Measurements from ENCODE around the gene SEMA6B. TPM values are rescaled to one million over a fixed set of nuclear protein-coding genes. Genes with fewer than 3 reads are reported as not detected.
"Not testable (repeated sequence)": the region's sequence is repeated elsewhere in the genome, so short reads cannot be mapped to it uniquely, and the experiment has no call there.

Gene SEMA6B
- total RNA-seq, 1 donor = under 0.01 TPM

DNA sequence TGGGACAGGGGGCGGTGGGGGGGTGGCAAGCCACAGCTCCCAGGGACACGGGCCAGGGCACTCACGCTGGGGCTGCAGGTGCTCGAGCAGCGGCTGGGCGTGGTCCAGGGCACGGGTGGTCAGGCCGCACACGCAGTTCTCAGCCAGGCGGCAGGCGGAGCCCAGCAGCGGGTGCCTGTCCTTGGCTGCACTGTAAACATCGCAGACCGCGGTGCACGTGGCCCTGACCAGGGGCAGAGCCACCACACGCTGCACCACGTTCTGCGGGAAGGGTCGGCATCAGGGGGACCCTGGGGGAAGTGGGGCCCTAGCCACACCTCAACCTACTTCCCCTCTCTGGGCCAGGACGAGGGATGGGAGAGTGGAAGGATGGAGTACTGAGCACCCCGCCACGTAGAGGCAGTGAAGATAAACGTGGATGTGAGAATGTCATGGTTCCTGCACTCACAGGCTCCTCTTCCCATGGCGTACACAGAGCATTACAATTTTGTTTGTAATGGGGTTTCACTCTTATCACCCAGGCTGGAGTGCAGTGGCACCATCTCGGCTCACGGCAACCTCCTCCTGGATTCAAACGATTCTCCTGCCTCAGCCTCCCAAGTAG lies 27.8 kb downstream of the SEMA6B start:
- TF ChIP-seq, protein P1, sequence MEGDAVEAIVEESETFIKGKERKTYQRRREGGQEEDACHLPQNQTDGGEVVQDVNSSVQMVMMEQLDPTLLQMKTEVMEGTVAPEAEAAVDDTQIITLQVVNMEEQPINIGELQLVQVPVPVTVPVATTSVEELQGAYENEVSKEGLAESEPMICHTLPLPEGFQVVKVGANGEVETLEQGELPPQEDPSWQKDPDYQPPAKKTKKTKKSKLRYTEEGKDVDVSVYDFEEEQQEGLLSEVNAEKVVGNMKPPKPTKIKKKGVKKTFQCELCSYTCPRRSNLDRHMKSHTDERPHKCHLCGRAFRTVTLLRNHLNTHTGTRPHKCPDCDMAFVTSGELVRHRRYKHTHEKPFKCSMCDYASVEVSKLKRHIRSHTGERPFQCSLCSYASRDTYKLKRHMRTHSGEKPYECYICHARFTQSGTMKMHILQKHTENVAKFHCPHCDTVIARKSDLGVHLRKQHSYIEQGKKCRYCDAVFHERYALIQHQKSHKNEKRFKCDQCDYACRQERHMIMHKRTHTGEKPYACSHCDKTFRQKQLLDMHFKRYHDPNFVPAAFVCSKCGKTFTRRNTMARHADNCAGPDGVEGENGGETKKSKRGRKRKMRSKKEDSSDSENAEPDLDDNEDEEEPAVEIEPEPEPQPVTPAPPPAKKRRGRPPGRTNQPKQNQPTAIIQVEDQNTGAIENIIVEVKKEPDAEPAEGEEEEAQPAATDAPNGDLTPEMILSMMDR (IDR thresholded peaks at IDR 0.05; ENCODE audit: insufficient read depth, low read depth, low read length) = no peak
- H3K4me3 ChIP-seq (ENCODE audit: low read depth, low read length) = no peak overlapping the region
- no peak for DNase-seq (ENCODE audit: low read depth)

DNA sequence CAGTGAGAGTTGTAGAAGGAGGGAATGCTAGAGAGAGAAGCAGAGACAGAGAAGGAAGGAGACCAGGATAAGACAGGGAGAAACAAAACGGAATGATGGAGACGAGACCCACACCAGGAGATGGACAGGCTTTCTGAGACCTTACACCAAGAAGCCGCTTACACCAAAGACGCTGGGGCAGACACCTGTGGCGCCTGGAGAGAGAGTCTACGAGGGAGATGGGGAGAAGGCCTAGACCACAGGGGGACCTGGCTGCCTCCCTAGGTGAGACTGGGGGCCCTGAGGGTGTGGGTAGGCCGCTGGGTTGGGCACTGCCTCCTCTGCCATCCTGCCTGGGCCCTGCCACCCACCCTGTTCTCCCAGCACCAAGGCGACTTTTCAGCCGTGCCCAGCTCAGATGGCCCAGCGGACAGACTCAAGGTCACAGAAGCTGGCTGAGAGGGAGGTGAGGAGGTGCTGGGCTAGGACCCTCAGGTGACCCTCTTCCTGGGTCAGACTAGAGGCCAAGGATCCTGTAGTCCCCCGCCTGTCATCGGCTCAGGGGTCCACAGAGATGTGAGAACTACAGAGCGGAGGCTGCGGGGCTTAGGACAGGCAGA lies 29.5 kb downstream of the SEMA6B start:
- TF ChIP-seq, protein P1 (IDR thresholded peaks at IDR 0.05; ENCODE audit: insufficient read depth, low read depth, low read length) = no peak
- no peak for DNase-seq (ENCODE audit: low read depth)
- no peak overlapping the region for H3K4me3 ChIP-seq (ENCODE audit: low read depth, low read length)

DNA sequence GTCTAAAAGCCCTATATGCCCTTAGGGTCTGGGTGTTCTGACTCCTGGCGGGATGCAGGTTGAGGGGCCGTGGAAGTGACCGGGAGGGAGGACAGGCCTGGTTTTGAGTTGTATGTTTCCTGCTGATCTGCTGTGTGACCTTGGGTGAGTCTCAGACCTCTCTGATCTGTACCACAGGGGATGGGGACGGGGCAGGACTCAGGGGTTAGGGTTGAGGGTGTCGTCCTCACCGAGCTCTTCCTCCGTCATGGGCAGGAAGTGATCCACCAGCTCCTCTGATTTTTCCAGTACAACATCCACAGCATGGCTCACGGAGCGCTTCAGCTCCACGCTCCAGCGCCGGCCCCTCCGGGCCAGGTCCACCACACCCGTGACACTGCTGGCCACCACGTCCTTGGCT lies 30.6 kb downstream of the SEMA6B start:
- no peak for DNase-seq (ENCODE audit: low read depth)
- H3K4me3 ChIP-seq (ENCODE audit: low read depth, low read length) = no peak overlapping the region
- TF ChIP-seq, protein P1 (IDR thresholded peaks at IDR 0.05; ENCODE audit: insufficient read depth, low read depth, low read length) = no peak

DNA sequence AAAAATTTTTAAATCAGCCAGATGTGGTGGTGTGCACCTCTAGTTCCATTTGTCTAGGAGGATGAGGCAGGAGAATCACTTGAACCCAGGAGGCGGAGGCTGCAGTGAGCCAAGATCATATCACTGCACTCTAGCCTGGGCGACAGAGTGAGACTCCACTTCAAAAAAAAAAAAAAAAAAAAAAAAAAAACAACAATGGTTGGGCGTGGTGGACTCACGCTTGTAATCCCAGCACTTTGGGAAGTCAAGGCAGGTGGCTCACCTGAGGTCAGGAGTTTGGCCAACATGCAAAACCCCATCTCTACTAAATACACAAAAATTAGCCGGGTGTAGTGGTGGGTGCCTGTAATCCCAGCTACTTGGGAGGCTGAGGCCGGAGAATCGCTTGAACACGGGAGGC lies 32.1 kb downstream of the SEMA6B start:
- H3K4me3 ChIP-seq (ENCODE audit: low read depth, low read length); DNase-seq (ENCODE audit: low read depth): not testable (repeated sequence)

DNA sequence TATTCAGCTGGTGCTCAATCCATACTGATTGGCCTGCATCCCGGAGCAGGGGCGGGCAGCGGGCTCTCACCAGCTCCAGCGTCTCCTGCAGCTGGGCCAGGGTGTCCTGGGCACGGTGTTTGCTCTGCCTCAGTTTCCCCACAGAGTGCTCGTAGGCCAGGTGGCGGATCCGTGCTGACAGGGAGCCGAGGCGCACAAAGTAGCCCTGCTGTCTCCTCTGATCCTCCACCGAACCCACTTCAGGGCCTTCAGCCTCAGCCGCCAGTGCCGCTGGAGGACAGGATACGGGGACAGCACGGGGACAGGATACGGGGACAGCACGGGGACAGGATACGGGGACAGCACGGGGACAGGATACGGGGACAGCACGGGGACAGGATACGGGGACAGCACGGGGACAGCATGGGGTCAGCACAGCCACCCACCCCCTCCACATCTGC lies 33.9 kb downstream of the SEMA6B start:
- H3K4me3 ChIP-seq (ENCODE audit: low read depth, low read length) = no peak overlapping the region
- TF ChIP-seq, protein P1 (IDR thresholded peaks at IDR 0.05; ENCODE audit: insufficient read depth, low read depth, low read length) = no peak
- no peak for DNase-seq (ENCODE audit: low read depth)

DNA sequence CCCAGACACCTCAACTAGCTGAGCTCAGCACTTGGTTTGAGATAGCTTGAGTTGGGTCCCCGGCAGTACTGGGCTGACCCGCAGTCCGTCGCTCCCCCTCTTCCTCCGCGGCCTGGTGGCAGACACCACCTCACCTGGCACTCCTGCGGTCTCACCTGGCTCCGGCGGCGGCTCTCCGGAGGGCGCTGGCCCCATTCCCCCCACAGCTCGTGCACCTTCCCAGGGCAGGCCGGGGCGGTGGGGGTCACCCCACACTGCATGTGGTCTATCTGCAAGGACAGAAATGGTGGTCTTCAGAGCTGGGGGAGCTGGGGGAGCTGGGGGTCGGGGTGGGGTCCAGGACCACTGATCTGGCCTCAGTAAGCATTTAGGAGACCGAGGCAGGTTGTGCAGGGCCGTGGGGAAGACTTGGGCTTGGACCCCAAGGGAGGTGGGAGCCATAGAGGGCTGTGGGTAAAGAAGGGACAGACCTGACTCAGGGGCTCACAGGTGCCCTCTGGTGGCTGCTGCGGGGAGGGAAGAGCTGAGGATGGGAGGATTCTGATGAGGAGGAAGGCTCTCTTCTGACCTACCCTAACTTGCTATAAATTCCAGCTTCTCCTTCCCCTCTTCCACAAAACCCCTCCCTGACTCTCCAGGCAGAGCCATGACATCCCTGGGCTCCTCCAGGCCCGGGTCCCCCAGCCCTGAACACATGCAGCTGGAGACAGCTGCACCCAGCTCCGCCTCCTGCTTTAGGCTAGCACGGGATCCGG lies 34.5 kb downstream of the SEMA6B start:
- no peak overlapping the region for H3K4me3 ChIP-seq (ENCODE audit: low read depth, low read length)
- TF ChIP-seq, protein P1 (IDR thresholded peaks at IDR 0.05; ENCODE audit: insufficient read depth, low read depth, low read length) = peak; percentile 82
- DNase-seq (ENCODE audit: low read depth) = peak; percentile 38

All from fibroblast of villous mesenchyme (primary cell).